KOPT-K1 (cell line): ENCODE results near the gene GMDS.

ENCODE experiments used
- H3K27ac ChIP-seq: fragments of 200-600 bp; sonication (generic); 2 replicates; pipeline ENCODE4 v1.5.1; 2016; ENCODE audit warnings: antibody characterized with exemption, mild to moderate bottlenecking, low read depth, low read length; ENCODE audit not compliant: poor library complexity, severe bottlenecking
- H3K36me3 ChIP-seq: fragments of 200-600 bp; sonication (generic); 2 replicates; pipeline ENCODE4 v1.5.1; 2017; ENCODE audit warnings: antibody characterized with exemption, mild to moderate bottlenecking, low read length, moderate library complexity; ENCODE audit not compliant: insufficient read depth
- H3K9me3 ChIP-seq: fragments of 200-600 bp; sonication (generic); 2 replicates; pipeline ENCODE4 v1.5.1; 2017; ENCODE audit warnings: antibody characterized with exemption, low read length, mild to moderate bottlenecking; ENCODE audit not compliant: insufficient read depth, poor library complexity, severe bottlenecking

GMDS gene

DNA sequence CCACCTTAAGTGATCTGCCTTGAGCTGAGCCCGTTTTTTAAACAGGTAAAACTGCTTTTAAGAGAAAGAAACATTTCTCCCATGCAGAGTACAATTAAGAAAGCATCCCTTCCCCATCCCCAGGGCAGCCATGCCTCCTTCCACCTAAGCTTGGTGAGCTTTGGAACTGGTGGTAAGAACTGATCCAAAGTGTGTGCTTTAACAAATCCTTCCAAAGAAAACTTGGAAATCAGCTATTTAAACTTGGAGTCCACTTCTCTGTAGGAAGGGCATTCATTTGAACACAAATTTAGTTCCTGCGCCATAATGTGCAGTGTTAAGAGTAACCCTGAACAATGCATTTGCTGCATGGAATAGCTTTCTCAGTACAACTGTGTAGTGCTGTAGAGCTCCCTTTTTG, 17.0 kb downstream of the GMDS start:
- Histone ChIP-seq H3K36me3 (no peaks in the 10 kb centered on the region), H3K27ac (no peak overlapping the region)

DNA sequence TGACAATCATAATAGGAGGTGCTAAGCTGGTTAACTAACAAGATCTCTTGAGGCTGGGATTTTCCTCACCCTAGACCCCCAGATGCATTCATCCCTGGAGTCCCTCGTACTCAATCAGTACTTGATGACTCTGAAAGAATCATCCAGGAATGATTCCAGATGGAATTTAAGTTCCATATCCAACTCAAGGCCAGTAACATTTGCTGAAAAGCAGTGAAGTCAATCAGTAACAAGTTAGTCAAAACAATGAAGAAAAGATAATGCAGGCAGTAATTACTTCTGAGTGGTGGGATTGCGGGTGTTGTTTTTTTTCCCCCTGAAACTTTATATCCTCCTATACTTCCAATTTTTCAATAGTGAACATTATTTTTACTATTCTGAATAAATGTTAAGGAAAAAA, 18.6 kb downstream of the GMDS start:
- H3K9me3 ChIP-seq: no peaks in the 10 kb centered on the region
- no peak overlapping the region for H3K27ac ChIP-seq
- no peaks in the 10 kb centered on the region for H3K36me3 ChIP-seq

More for the DNA sequence above, 17.0 kb downstream of the GMDS start:
- H3K9me3 ChIP-seq: no peaks in the 10 kb centered on the region

DNA sequence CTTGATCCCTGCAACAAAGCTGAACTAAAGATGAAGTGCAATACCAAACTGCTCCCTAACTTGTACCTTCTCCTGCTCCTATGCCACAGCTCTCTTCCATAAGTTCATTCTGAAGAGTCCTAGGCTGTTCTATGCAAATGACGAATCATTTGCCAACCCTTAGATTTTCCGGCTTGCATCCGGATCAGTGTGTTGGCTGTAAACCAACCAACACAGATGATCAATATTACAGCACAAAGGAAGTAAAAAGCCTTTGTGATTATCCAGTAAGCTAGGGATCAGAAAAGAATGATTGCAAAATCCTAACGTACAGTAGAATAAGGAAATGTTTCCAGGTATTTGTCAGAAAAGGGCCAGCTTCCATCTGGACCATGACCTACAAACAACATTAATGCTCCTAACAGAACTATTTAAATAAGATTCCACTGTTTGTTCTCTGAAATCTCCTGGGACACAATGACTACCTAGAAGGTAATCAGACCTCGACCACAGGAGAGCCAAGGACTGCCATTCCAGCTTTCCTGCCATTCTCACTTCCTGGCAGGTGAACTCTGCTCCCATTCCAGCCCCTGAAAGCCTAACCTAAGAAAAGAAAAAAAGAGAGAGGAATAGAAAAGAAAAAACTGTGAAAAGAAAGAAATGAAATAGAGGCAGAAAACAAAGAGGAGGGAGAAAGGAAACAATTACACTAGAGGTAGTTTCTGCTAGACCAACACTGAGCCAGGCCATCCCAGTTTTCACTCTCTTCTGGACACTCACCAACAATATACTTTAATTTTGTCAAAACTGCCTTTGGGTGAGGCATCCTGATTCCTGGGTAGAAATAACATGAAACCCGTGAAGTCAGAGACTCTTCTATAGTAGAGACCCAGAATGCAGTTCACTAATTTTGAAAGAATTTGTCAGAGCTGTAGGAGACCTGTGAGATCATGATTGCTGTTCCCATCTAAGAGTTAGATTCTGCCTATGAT, 19.7 kb downstream of the GMDS start:
- H3K27ac ChIP-seq: no peak overlapping the region
- no peaks in the 10 kb centered on the region for H3K9me3 ChIP-seq
- no peaks in the 10 kb centered on the region for H3K36me3 ChIP-seq

DNA sequence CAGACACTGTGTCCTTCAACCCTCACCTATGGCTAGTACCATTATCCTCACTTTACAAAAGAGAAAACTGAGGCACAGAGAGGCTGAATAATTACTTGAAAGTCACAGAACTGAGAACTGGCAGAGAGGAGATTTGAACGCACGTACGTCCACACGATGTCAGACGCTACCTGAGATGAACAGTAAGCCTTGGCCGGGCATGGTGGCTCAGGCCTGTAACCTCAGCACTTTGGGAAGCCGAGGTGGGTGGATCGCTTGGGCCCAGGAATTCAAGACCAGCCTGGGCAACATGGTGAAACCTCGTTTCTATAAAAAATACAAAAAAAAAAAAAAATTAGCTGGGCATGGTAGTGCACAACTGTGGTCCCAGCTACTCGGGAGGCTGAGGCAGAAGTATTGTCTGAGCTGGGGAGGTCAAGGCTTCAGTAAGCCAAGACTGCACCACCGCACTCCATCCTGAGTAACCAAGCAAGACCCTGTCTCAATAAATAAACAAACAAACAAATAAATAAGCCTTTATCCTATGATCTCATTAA, 20.5 kb downstream of the GMDS start:
- Histone ChIP-seq H3K9me3 (no peaks in the 10 kb centered on the region), H3K36me3 (no peaks in the 10 kb centered on the region), H3K27ac (no peak overlapping the region)

DNA sequence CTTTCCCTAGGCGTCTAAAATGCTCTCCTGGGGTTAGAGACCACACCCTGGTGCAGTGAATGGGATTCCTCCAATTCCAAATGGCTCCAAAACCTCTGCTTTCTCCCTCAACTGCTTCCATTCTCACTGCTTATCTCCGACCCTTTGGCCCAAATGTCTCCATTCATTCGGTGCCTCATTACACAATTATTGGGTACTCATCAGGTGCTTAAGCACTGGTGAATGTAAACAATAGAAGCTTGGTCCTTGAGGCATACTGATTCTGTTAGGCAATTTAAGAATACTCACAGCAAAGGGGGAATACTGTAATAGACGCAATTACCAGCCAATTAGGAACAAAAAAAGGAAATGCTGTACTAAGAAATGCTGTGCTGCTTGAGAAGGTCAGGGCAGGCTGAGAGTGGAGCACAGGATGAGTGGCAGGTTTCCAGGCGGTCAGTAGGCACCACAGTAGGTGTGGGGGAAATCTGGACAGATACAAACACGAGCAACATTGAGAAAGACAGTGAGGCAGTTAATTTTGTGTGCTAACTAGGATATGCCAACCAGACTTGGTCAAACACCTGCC, 23.0 kb downstream of the GMDS start:
- H3K9me3 ChIP-seq: no peaks in the 10 kb centered on the region
- H3K36me3 ChIP-seq: no peaks in the 10 kb centered on the region
- H3K27ac ChIP-seq: peak overlapping the region; percentile 56

DNA sequence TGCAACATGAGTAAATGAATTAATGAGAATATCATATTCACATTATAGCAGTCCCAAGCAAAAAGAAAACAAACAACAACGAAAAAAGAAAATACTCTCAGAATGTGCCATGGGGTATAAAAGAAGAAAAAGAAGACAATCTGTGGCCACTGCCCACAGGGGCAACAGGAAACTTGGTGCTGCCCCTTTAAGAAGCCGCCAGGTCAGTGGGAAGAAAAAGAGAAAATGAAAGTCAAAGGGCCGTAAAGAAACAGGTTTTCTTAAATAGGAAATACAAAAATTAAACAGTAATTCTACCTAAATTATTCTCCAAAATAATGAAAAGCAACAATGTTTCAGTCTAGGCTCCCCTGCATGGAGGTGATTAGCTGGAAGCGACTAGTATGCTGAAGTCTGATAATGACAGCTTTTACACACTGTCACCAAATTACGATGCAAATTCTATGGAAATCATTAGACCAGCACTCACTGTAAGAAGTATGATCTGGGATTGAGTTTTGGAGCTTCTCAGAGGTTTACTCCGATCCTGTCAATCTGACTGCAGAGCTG, 23.6 kb downstream of the GMDS start:
- Histone ChIP-seq H3K9me3 (no peaks in the 10 kb centered on the region), H3K27ac (peak overlapping the region; percentile 56), H3K36me3 (no peaks in the 10 kb centered on the region)

DNA sequence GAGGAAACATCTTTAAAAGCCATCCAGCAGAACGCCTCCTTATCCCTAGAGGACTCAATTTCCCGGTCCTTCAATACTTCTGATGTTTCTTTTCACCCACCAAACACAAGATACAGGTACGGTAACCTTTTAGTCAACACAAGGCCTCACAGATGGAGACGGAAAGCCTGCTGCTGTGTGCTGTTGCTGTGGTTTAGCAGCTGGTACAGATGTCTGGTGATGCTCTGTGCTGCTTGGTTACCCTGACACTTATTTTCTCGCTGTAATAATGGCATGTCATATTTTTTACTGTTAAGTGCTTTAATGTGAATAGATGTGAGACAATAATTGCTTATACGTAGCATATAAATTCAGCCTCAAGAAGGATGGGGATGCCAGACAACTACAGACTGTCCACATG, 25.3 kb downstream of the GMDS start:
- Histone ChIP-seq H3K27ac (no peak overlapping the region), H3K9me3 (no peaks in the 10 kb centered on the region)

DNA sequence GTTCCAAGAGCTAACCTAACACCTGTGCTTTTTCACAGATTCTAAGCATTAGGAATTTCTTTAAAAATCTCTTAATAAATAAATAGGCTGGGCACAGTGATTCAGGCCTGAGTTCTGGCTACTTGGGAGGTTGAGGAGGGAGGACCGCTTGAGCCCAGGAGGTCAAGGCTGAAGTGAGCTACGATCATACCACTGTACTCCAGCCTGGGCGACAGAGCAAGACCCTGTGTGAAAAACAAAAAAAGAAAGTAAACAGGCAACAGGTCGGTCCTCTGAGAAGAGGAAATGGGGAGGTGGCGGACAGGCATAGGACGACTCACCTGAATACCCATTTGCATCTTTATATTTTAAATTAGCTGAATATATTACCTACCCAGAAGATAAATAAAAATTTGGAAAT, 26.5 kb downstream of the GMDS start:
- H3K27ac ChIP-seq: no peak overlapping the region
- no peaks in the 10 kb centered on the region for H3K36me3 ChIP-seq
- no peaks in the 10 kb centered on the region for H3K9me3 ChIP-seq

More for the DNA sequence above, 25.3 kb downstream of the GMDS start:
- no peaks in the 10 kb centered on the region for H3K36me3 ChIP-seq

DNA sequence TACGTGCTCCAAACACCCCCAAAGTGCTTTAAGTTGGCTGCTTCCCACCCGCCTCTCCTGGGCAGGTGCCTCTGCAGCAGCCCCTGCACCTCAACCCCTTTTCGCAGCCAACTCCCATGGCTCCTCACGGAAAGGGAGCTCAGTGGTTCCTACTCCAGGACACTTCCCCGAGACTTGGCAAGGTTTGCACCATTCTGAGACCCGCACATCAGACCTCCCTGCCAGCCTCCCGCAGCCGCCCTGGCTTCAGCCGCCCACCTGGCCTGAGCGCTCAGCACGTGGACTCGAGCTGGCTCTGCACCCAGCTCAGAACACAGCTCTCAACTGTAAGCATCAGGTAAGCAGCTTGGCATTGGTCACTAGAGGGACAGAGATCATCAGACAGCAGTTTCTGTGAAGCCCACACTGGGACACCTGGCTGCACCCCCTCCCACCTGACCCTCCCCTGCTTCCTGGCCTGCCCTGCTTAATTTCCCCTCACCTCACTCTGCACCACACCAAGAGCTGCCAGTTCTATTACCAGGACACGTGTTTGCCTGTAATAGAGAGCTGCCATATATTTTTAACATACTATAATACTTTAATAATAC, 28.5 kb downstream of the GMDS start:
- Histone ChIP-seq H3K9me3 (no peaks in the 10 kb centered on the region), H3K27ac (no peak overlapping the region), H3K36me3 (no peaks in the 10 kb centered on the region)

DNA sequence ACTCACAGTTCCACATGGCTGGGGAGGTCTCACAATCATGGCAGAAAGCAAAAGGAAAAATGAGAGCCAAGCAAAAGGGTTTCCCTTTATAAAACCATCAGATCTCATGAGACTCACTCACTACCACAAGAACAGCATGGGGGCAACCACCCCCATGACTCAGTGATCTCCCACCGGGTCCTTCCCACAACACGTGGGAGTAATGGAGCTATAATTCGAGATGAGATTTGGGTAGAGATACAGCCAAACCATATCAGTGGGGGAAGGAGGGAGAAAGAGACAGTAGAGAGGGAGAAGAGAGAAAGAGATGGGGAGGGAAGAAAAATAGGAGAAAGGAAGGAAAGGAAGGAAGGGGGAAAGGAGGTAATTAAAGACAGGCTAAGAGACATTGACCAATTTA, 30.1 kb downstream of the GMDS start:
- Histone ChIP-seq H3K9me3 (no peaks in the 10 kb centered on the region), H3K27ac (no peak overlapping the region), H3K36me3 (no peaks in the 10 kb centered on the region)

DNA sequence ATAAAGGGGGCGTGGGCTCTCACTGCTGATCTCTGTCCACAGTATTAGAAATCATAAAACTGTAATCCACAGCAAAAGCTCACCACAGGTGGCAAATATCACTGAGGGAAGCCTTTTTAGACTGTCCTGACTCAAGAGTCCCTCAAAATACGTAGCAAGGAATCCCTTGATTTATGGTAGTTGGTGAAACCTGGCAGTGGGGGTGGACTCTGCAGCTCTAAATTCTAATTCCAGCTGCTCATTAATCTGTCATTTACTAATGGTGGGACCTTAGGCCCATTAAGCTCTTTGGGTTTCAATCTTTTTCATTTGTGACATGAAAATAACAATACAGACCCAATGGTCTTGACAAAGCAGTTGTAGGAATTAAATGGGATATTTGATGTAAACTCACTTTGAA, 32.3 kb downstream of the GMDS start:
- H3K27ac ChIP-seq: no peak overlapping the region
- no peaks in the 10 kb centered on the region for H3K36me3 ChIP-seq
- no peaks in the 10 kb centered on the region for H3K9me3 ChIP-seq

DNA sequence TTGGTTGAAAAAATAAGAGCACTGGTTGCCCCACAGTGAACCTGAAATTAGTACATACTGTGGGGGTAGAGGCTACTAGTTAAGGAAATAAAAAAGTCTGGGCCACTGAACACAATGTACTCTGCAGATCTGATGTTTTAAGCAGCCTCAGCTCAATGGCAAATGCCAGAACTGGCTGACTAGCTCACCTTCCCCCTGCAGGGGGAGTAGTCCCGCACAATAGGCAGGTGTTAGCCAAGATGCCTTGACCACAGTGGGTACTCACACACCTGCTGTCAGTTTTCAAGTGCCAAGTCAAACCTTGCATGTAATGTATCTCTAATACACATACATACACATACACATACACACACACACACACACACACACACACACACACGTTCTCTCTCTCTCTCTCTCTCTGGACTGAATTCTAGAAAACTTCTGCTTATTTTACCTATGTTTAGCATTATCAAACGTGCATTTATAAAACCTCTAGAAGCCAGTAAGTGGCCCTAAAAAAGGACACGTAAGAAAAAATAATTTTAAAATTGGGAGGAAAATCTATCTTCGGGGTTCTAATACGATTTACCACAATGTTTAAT, 36.1 kb downstream of the GMDS start:
- H3K27ac ChIP-seq: no peak overlapping the region
- no peaks in the 10 kb centered on the region for H3K9me3 ChIP-seq
- H3K36me3 ChIP-seq: no peaks in the 10 kb centered on the region

DNA sequence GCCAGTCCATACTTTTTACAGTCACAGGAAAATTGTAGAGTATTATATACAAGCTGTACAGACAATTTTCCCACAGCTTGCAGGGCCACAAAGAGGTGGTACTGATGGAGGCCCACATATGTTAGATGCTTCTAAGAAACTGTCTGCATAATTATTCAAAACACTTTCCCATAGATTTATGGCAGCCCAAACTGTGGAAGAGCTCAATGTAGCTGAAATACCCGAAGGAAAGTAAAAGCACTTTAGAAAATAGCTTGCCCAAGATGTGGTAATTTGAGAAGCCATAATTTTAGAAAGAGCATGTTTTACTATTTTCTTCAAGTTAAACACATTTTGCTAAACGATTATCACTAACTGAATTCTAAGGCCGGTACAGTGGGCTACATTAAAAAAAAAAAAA, 36.9 kb downstream of the GMDS start:
- H3K27ac ChIP-seq: no peak overlapping the region
- no peaks in the 10 kb centered on the region for H3K9me3 ChIP-seq
- no peaks in the 10 kb centered on the region for H3K36me3 ChIP-seq

DNA sequence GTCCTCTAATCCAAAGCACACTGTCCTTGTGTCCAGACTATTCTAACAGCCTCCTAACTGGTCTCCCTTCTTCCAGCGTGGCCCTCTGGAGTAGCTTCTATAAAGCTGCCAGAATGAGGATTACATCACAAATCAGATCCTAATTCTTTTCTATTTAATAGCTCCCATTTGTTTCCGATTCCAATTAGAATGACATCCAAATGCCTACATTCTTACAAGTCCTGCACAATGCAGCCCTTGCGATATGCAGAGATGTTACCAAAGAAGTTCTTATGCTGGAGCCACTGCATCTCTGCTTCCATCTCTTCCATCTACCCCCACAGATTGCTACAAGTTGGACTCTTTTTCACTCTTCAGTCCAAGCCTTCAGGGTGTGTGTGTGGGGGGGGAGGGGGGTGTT, 40.0 kb downstream of the GMDS start:
- Histone ChIP-seq H3K36me3 (no peaks in the 10 kb centered on the region), H3K27ac (no peak overlapping the region), H3K9me3 (no peaks in the 10 kb centered on the region)

DNA sequence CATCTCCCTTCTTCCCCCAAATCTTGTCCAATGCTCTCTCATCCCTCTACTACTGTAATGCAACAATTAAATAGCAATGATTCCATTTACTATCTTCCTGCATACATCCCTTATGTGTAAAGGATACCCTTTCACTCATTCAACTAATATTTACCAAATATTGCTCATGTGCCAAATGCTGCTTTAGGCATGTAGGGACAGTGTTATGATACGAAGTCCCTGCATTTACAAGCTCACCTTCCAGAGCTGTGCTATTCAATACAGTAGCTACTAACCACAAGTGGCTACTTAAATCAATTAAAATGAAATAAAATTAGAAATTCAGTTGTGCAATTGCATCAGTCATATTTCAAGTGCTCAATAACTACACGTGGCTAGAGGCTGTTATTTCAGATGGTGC, 41.1 kb downstream of the GMDS start:
- no peaks in the 10 kb centered on the region for H3K9me3 ChIP-seq
- H3K27ac ChIP-seq: no peak overlapping the region
- H3K36me3 ChIP-seq: no peaks in the 10 kb centered on the region
